Neural cell (in vitro differentiated cells): ENCODE measurements around the gene REPS1. TPM values are rescaled to one million over a fixed set of nuclear protein-coding genes. Genes with fewer than 3 reads are reported as not detected.
A peak's percentile ranks its signal among the peaks of the same experiment; 100 is the strongest.

ENCODE experiments used
- H2AFZ ChIP-seq: fragments of 200-600, 300-800 bp; sonication (generic), shearing (Covaris generic); 2 replicates; pipeline ENCODE4 v1.6.0; 2014; ENCODE audit warnings: low read depth, mild to moderate bottlenecking, antibody characterized with exemption, low read length, moderate library complexity
- H3F3A ChIP-seq: fragments of 200-600 bp; shearing (Covaris generic); 2 replicates; pipeline ENCODE4 v1.6.1; 2016; ENCODE audit warnings: mild to moderate bottlenecking, moderate library complexity, mixed read lengths, antibody characterized with exemption, low read length; ENCODE audit not compliant: insufficient read depth, poor library complexity, severe bottlenecking
- H3K27ac ChIP-seq: fragments of 200-600, 300-800 bp; sonication (generic), shearing (Covaris generic); 2 replicates; pipeline ENCODE4 v1.5.1; 2014; ENCODE audit warnings: mild to moderate bottlenecking, low read length, moderate library complexity
- H3K27me3 ChIP-seq: fragments of 300-800, 200-600 bp; sonication (generic), shearing (Covaris generic); 2 replicates; pipeline ENCODE4 v1.6.0; 2014; ENCODE audit warnings: mild to moderate bottlenecking, low read depth, low read length, moderate library complexity; ENCODE audit not compliant: insufficient read depth
- H3K36me3 ChIP-seq: fragments of 300-800, 200-600 bp; sonication (generic), shearing (Covaris generic); 2 replicates; pipeline ENCODE4 v1.5.1; 2014; ENCODE audit warnings: mild to moderate bottlenecking, antibody characterized with exemption, low read length, moderate library complexity; ENCODE audit not compliant: insufficient read depth
- H3K4me2 ChIP-seq: fragments of 300-800, 200-600 bp; sonication (generic), shearing (Covaris generic); 2 replicates; pipeline ENCODE4 v1.6.0; 2014; ENCODE audit warnings: mild to moderate bottlenecking, low read length
- H3K4me3 ChIP-seq: fragments of 300-800, 200-600 bp; sonication (generic), shearing (Covaris generic); 2 replicates; pipeline ENCODE4 v1.5.1; 2014; ENCODE audit warnings: mild to moderate bottlenecking, low read length, moderate library complexity
- H3K79me2 ChIP-seq: fragments of 200-600 bp; shearing (Covaris generic); replicated peaks from 2 replicates; pipeline ENCODE4 v1.6.0; 2014; ENCODE audit warnings: mild to moderate bottlenecking, low read length, moderate library complexity; ENCODE audit not compliant: insufficient read depth
- H3K9ac ChIP-seq: fragments of 300-800, 200-600 bp; sonication (generic), shearing (Covaris generic); 2 replicates; pipeline ENCODE4 v1.6.1; 2016; ENCODE audit warnings: mild to moderate bottlenecking, low read length, mixed read lengths
- H3K9me2 ChIP-seq: fragments of 200-600 bp; shearing (Covaris generic); 2 replicates; pipeline ENCODE4 v1.6.1; 2016; ENCODE audit warnings: mild to moderate bottlenecking, low read length, mixed read lengths; ENCODE audit not compliant: insufficient read depth
- H3K9me3 ChIP-seq: fragments of 200-600, 300-800 bp; sonication (generic), shearing (Covaris generic); 2 replicates; pipeline ENCODE4 v1.6.1; 2016; ENCODE audit warnings: mild to moderate bottlenecking, mixed run types, low read length, moderate library complexity, mixed read lengths
- H4K20me1 ChIP-seq: fragments of 200-600 bp; shearing (Covaris generic); 2 replicates; pipeline ENCODE4 v1.6.1; 2016; ENCODE audit warnings: mild to moderate bottlenecking, mixed run types; ENCODE audit not compliant: insufficient read depth
- CTCF ChIP-seq: fragments of 450-650 bp; IDR thresholded peaks from 2 replicates; pipeline ENCODE4 v1.5.1; 2014; ENCODE audit warnings: antibody characterized with exemption, mild to moderate bottlenecking, moderate library complexity; ENCODE audit not compliant: poor library complexity, severe bottlenecking
- EP300 ChIP-seq: fragments of 450-650 bp; conservative IDR thresholded peaks from 2 replicates; pipeline ENCODE4 v1.6.1; 2014; ENCODE audit warnings: antibody characterized with exemption, mild to moderate bottlenecking, moderate library complexity; ENCODE audit not compliant: poor library complexity, severe bottlenecking
- EZH2 ChIP-seq: fragments of 200-600, 300-800 bp; shearing (Covaris generic), sonication (generic); IDR thresholded peaks from 2 replicates; pipeline ENCODE4 v1.6.1; 2014; ENCODE audit warnings: antibody characterized with exemption, low read length, borderline replicate concordance, mild to moderate bottlenecking; ENCODE audit not compliant: insufficient read depth, poor library complexity, severe bottlenecking
- MXI1 ChIP-seq: fragments of 450-650 bp; conservative IDR thresholded peaks from 2 replicates; pipeline ENCODE4 v1.6.1; 2014; ENCODE audit warnings: antibody characterized with exemption, mild to moderate bottlenecking; ENCODE audit not compliant: poor library complexity, severe bottlenecking
- POLR2AphosphoS5 ChIP-seq: IDR thresholded peaks from 2 replicates; pipeline ENCODE4 v1.6.1; 2012
- RAD21 ChIP-seq: fragments of 450-650 bp; conservative IDR thresholded peaks from 2 replicates; pipeline ENCODE4 v1.6.1; 2014; ENCODE audit warnings: antibody characterized with exemption, mild to moderate bottlenecking, moderate library complexity
- REST ChIP-seq: IDR thresholded peaks from 2 replicates; pipeline ENCODE4 v1.6.1; 2012; ENCODE audit warnings: borderline replicate concordance
- SMC3 ChIP-seq: fragments of 450-650 bp; conservative IDR thresholded peaks from 2 replicates; pipeline ENCODE4 v1.6.1; 2014; ENCODE audit warnings: antibody characterized with exemption, mild to moderate bottlenecking, moderate library complexity; ENCODE audit not compliant: poor library complexity
- TAF1 ChIP-seq: IDR thresholded peaks from 2 replicates; pipeline ENCODE4 v1.6.1; 2012; ENCODE audit warnings: low read depth
- polyA plus RNA-seq: library from polyadenylated mRNA; depleted of rRNA; stranded (reverse); fragments of >200 nt; gene quantifications from 2 replicates; pipeline ENCODE4 v1.2.3, GENCODE V29; 2014

REPS1 gene
- polyA plus RNA-seq, 1 donor from 2014 or later = 64.9 TPM

GRCh38 chr6:138991206-138991605, 3.2 kb upstream of the REPS1 start:
- H3K9me3 ChIP-seq = no peaks in the 10 kb centered on the region
- peaks cover 12% of the 10 kb centered on the region for H3K79me2 ChIP-seq
- no peaks in the 10 kb centered on the region for H4K20me1 ChIP-seq
- H3K27ac ChIP-seq = no peak overlapping the region
- H3K4me2 ChIP-seq = no peak overlapping the region
- H3K9me2 ChIP-seq = no peaks in the 10 kb centered on the region
- no peaks in the 10 kb centered on the region for H3K36me3 ChIP-seq
- no peaks in the 10 kb centered on the region for H3K27me3 ChIP-seq
- TF ChIP-seq TAF1 (no peak), POLR2AphosphoS5 (no peak)
- no peak overlapping the region for H3K9ac ChIP-seq
- no peak overlapping the region for H2AFZ ChIP-seq
- no peaks in the 10 kb centered on the region for H3F3A ChIP-seq
- no peak overlapping the region for H3K4me3 ChIP-seq

GRCh38 chr6:138989098-138989983, 1.3 kb upstream of the REPS1 start:
- Histone ChIP-seq H4K20me1 (no peaks in the 10 kb centered on the region), H3F3A (no peaks in the 10 kb centered on the region), H3K4me2 (no peak overlapping the region), H3K9ac (no peak overlapping the region), H2AFZ (no peak overlapping the region), H3K9me3 (no peaks in the 10 kb centered on the region), H3K4me3 (no peak overlapping the region), H3K79me2 (peaks cover 31% of the 10 kb centered on the region), H3K36me3 (no peaks in the 10 kb centered on the region), H3K27ac (no peak overlapping the region), H3K9me2 (no peaks in the 10 kb centered on the region), H3K27me3 (no peaks in the 10 kb centered on the region)
- no peak for TF ChIP-seq RAD21
- no peak for TF ChIP-seq EP300
- TF ChIP-seq MXI1 = no peak
- no peak for TF ChIP-seq POLR2AphosphoS5
- no peak for TF ChIP-seq SMC3

GRCh38 chr6:138988469-138988834, 399 bp upstream of the REPS1 start:
- Histone ChIP-seq H3K79me2 (peaks cover 38% of the 10 kb centered on the region), H4K20me1 (no peaks in the 10 kb centered on the region), H3F3A (no peaks in the 10 kb centered on the region), H3K9ac (peak overlapping the region; percentile 86), H3K4me2 (no peak overlapping the region), H3K9me2 (no peaks in the 10 kb centered on the region), H3K27me3 (no peaks in the 10 kb centered on the region), H3K9me3 (no peaks in the 10 kb centered on the region), H3K27ac (peak overlapping the region; percentile 84), H3K4me3 (peak overlapping the region; percentile 94), H3K36me3 (no peaks in the 10 kb centered on the region), H2AFZ (peak overlapping the region; percentile 29)
- TF ChIP-seq POLR2AphosphoS5 (no peak), CTCF (no peak), SMC3 (no peak), EP300 (no peak), RAD21 (no peak), EZH2 (no peak), REST (no peak), MXI1 (no peak), TAF1 (no peak)
